ENCODE data around the gene SUN1.

SUN1 gene

DNA sequence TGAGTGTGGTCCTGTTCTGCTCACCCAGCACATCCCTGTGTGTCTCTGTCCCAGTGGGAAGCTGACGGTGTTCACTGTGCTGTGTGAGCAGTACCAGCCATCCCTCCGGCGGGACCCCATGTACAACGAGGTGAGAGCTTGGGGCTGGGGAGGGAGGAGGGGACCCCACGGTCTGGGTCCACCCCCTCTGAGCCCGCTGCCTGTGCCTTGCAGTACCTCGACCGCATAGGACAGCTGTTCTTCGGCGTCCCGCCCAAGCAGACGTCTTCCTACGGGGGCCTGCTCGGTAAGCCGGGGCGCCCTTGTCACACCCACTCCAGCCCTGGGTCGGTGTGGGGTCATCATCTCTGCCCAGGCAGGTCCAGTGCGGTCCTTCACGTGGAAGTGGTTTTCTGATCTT is 61.4 kb downstream of the SUN1 start:
- TF ChIP-seq, protein P1, sequence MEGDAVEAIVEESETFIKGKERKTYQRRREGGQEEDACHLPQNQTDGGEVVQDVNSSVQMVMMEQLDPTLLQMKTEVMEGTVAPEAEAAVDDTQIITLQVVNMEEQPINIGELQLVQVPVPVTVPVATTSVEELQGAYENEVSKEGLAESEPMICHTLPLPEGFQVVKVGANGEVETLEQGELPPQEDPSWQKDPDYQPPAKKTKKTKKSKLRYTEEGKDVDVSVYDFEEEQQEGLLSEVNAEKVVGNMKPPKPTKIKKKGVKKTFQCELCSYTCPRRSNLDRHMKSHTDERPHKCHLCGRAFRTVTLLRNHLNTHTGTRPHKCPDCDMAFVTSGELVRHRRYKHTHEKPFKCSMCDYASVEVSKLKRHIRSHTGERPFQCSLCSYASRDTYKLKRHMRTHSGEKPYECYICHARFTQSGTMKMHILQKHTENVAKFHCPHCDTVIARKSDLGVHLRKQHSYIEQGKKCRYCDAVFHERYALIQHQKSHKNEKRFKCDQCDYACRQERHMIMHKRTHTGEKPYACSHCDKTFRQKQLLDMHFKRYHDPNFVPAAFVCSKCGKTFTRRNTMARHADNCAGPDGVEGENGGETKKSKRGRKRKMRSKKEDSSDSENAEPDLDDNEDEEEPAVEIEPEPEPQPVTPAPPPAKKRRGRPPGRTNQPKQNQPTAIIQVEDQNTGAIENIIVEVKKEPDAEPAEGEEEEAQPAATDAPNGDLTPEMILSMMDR (IDR thresholded peaks at IDR 0.05), result no peak

DNA sequence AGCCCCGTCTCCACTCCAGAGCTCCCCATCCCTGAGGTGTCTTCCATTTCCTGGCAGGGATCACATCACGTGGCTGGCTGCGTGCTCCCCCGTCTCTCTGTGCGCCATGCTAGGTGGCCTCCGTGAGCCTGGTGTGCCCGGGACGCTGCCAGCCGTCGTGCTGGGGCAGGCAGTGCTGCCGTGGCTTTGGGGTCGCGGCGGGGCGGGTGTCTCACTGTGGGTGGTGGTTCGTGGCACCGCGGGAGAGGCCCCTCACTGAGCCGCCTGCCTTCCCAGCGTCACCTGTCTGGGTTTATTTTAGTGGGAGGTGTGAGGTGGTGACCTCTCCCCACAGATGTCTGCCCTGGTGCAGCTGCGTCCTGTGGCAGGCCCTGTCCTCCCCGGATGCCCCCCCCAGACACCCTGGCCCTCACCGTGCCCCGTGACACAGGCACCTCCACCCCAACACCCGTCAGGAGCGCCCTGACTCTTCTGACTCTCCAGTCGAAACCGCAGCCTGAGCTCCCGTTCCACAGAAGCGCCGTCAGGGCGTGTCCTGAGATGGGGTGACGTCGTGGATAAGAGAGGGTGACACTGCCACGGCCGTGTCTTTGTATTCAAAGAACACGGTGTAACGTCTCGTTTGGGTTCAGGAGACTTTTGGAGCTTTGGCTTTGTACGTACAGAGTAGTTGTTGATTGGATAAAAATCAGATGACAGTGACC is 62.0 kb downstream of the SUN1 start:
- TF ChIP-seq, protein P1 (IDR thresholded peaks at IDR 0.05), result no peak

DNA sequence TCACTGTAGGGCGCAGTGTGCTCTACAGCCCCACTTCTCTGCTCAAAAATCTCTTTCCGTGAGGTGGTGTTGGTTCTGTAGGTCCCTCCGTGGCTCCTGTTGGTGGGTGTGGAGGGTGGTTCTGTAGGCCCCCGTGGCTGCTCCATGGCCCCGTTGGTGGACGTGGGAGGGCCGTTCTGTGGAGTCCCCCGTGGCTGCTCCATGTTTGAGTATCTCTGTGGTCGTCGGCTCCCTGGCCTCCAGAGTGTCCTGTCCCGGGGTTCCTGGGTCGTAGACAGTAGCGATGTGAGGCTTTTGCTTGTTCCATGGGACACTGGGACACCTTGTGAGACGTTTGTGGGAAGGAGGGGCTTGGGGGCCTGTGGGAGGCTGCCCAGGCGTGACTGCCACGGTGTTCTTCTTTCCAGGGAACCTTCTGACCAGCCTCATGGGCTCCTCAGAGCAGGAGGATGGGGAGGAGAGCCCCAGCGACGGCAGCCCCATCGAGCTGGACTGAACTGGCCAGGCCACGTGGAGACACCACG is 62.7 kb downstream of the SUN1 start:
- TF ChIP-seq, protein P1 (IDR thresholded peaks at IDR 0.05), result no peak

DNA sequence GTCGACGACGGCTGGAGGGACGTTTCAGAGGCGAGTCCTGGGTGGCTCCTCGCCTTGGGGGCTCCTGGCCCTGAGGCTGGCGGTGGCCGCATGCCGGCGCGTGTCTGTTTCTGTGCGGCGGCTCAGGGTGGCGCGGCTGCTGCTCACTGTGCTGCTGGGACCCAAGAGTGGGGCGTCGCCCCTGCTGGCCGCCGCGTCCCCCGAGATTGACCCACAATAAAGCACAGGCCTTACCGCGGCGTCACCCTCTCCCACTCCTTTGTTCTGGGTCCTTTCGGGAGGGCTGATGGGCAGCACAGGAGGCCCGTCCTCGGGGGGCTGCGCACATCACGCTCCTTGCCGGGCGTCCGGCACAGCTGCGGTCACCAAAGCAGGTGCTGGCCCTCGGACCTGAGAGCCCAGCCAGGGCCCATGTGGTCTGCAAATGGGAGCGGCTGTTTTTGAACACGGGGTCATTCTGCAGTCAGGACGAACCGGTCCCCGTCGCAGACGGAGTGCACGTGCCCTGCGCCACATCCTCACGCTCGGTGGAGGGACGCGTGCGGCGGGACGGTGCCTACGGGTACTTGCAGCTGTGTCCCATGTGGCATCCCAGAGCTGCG is 63.3 kb downstream of the SUN1 start:
- TF ChIP-seq, protein P1 (IDR thresholded peaks at IDR 0.05), result no peak

DNA sequence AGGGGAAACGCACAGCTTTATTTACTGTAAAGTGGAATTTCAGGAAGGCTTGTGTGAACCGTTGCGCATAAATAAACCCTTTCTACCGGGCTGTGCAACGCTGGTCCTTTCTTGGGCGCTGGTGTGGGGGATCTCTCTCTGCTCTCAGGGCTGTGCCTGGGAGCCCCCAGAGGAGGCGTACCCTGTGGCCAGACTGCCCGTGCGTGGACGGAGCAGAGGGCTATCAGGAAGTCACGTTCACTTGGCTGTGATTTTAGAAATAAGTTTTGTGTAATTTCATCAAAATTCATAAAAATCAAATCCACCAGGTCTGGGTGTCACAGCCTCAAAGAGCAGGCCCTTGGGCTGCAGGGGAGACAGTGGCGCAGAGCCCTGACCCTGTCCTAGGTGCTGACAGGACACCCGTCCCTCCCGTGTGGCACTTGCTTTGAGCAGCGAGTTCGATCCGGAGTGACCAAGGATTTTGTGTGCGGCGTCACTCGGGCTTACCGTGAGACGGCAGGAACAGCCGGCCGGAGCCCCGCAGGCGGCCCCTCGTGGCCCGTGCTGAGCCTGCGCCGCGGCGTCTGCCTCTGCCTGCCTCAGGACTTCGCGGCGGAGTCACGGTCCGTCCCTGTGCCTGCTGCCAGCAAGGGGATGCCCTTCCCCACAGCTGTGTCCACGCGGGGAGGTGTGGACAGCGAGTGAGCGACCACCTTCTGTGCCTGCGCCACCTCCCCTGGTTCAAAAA is 64.2 kb downstream of the SUN1 start:
- TF ChIP-seq, protein P1 (IDR thresholded peaks at IDR 0.05), result no peak

DNA sequence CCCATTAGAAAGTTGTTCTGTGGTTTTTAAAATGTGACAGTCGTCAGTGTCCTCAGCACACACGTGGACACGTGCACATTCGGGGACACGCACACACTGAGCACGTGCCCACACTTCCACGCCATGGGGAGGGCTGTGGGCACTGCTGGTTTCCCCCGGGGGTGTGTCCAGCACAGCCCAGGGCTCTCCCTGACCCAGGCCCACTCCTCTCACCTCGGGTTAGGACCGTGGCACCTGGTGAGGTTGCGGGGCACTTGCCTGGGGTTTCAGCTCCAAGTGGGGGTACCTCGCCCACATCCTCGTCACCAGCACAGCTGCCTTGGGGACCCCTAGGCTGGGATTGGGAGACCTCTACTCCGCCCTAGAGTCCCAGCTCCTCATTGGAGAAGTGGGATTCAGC is 64.8 kb downstream of the SUN1 start:
- TF ChIP-seq, protein P1 (IDR thresholded peaks at IDR 0.05), result no peak

DNA sequence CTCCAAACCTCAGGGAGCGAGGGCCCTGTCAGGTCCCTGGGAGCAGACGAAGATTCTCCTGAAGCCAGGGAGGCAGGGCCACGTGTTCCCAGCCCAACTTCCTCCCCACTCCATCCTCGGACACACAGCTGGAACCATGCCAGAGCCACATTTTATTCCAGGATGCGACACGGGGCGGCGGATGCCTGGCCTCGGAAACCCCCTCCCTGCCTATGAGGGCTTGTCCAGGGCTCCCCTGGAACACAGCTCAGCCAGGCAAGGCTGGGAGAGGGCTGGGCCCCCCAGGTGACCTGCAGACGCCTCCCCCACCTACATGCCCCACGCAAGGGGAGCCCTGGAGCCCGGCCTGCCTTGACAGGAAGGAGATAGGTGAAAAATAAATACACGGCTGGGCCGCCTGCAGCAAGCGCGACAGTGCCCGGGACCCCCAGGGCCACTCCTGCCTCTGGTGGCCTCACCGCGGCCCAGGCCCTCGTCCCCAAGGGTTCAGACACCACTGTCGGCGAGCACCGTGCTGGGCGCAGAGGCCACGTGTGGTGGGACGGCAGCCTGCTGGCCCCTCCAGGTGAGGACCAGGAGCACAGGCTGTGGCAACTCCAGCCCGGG is 65.6 kb downstream of the SUN1 start:
- TF ChIP-seq, protein P1 (IDR thresholded peaks at IDR 0.05), result no peak

All from LNCAP (cell line).